ENCODE results near the gene GH1. TPM values are rescaled to one million over a fixed set of nuclear protein-coding genes. Genes with fewer than 3 reads are reported as not detected.

GH1 gene
- total RNA-seq = not detected in 2 replicates

DNA sequence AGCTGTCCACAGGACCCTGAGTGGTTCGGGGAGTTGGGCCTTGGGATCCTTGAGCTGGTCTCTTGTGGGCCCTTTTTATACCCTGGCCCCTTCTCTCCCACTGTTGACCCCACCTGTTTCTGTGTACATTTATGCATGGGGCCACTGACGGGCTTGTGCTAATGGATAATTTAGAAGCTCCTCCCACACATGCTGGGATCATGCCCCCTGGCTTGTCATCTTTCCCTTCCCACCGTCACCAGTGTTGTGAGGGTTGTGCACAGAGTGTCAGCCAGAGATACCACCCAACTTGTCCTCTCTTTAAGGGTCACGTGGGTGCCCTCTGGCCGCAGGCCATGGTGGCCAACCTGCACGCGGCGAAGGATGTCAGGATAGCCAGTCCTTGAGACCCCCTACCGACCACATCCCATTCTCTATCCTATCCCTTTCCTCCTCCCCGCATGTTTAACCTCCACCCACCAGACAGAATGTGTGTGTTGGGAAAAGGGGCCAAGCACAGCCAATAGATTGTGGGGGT lies at the start of gene GH1:
TSS of gene GH1 (minus strand) at position 51 of the 517 bp plus-strand sequence. CDS start 63 bp downstream, outside the sequence.

DNA sequence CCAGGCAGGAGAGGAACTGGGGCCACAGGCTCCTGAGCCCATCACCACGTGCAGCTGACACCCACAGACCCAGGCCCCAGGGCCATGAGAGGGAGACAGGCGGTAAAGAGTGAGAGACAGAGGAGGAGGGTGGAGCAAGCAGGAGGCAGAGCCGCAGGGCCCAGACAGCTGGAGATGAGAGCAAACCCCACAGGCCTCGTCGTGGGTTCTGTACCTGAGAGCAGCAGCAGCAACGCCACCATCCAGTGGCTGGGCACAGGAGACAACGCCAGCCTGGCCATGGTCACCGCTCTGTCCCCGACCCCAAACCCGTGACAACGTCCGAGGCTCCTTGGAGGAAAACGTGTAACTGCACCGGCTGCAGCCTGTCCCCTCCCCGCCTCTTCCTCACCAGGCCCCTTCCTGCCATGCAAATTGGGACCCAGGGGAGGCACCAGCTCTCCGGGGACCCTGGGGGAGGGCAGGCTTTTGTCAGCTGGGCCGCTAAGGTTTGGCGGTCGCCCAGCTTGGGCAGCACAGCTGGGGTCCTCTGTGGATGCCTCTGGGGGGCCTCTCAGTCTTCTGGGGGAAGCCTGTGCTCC lies 13.4 kb upstream of the GH1 start, which contains the start of gene CD79B:
TSS of gene CD79B (minus strand) at position 351 of the 581 bp plus-strand sequence. CDS start at position 281, 70 bp downstream.

GRCh38 chr17:63911041-63911635 lies 7.5 kb downstream of the GH1 start, which contains the start of gene CSHL1:
CSHL1 (minus strand) TSS chr17:63911258; CDS start chr17:63911196, 62 bp downstream.

GRCh38 chr17:63896524-63897354 lies 21.9 kb downstream of the GH1 start, which contains the start of gene CSH1:
CSH1 (minus strand) TSS chr17:63896574; CDS start chr17:63896511, 63 bp downstream.

DNA sequence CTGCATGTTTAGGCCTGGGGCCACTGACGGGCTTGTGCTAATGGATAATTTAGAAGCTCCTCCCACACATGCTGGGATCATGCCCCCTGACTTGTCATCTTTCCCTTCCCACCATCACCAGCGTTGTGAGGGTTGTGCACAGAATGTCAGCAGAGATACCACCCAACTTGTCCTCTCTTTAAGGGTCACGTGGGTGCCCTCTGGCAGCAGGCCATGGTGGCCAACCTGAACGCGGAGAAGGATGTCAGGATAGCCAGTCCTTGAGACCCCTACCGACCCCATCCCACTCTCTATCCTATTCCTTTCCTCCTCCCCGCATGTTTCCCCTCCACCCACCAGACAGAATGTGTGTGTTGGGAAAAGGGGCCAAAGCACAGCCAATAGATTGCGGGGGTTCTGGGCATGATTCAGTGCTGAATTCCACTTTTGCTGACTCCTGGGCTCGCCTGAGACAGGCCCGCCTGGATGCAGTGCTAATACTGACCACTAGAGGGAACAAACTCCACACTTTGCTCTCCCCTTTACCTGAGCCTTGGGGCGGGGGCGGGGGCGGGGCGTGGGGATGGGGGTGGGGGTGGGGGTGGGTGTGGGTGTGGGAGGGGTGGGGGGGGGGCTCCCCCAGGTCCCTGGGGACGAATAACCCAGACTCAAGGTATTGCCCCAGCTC lies 36.6 kb downstream of the GH1 start, which contains the start of gene GH2:
TSS of gene GH2 (minus strand) at position 10 of the 667 bp plus-strand sequence. CDS start 143 bp downstream, outside the sequence.

DNA sequence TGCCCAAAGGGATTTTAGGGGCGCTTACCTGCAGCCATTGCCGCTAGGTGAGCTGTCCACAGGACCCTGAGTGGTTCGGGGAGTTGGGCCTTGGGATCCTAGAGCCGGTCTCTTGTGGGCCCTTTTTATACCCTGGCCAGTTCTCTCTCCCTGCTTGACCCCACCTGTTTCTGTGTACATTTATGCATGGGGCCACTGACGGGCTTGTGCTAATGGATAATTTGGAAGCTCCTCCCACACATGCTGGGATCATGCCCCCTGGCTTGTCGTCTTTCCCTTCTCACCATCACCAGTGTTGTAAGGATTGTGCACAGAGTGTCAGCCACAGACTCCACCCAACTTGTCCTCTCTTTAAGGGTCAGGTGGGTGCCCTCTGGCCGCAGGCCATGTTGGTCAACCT lies 45.1 kb downstream of the GH1 start, which contains the start of gene CSH2:
TSS of gene CSH2 (minus strand) at position 101 of the 400 bp plus-strand sequence. CDS start at position 38, 63 bp downstream.

Other genes with a start within 250 kb of the GH1 start
- 39.3 and 61.0 TPM in 2 replicates for gene LIMD2, start 218.7 kb downstream of the GH1 start, total RNA-seq
- gene STRADA, start 177.0 kb downstream of the GH1 start, total RNA-seq = 18.2 and 28.7 TPM in 2 replicates
- 32.7 and 46.8 TPM in 2 replicates for gene CCDC47, start 145.2 kb downstream of the GH1 start, total RNA-seq
- 29.7 and 54.5 TPM in 2 replicates for gene DDX42, start 144.7 kb downstream of the GH1 start, total RNA-seq
- gene PSMC5, start 91.4 kb downstream of the GH1 start, total RNA-seq = 52.6 and 65.1 TPM in 2 replicates
- 44.9 and 70.6 TPM in 2 replicates for gene FTSJ3, start 91.2 kb downstream of the GH1 start, total RNA-seq
- 91.0 and 180 TPM in 2 replicates for gene SMARCD2, start 76.2 kb downstream of the GH1 start, total RNA-seq
- not detected in 2 replicates for gene CSH2, start 45.2 kb downstream of the GH1 start, total RNA-seq
- not detected in 2 replicates for gene GH2, start 36.9 kb downstream of the GH1 start, total RNA-seq
- not detected in 2 replicates for gene CSH1, start 22.3 kb downstream of the GH1 start, total RNA-seq
- not detected in 2 replicates for gene CSHL1, start 7.6 kb downstream of the GH1 start, total RNA-seq
- not detected in 2 replicates for gene CD79B, start 13.5 kb upstream of the GH1 start, total RNA-seq
- gene SCN4A, start 54.1 kb upstream of the GH1 start, total RNA-seq = 0.08 TPM in 1 of 2 replicates, not detected in the other
- gene PRR29, start 79.5 kb upstream of the GH1 start, total RNA-seq = 0.08 and 0.52 TPM in 2 replicates
- gene ICAM2, start 101.8 kb upstream of the GH1 start, total RNA-seq = 7.4 and 11.9 TPM in 2 replicates
- 4.8 and 8.5 TPM in 2 replicates for gene ERN1, start 211.3 kb upstream of the GH1 start, total RNA-seq

Measured in epithelial cell of alveolus of lung (primary cell).